ENCODE data around the gene PHEX. TPM values are rescaled to one million over a fixed set of nuclear protein-coding genes. Genes with fewer than 3 reads are reported as not detected.

Gene PHEX
- total RNA-seq, 1 experiment from 2014 or later: 0.27 TPM

GRCh38 chrX:22164770-22165388 lies 132.8 kb downstream of the PHEX start:
- no peak overlapping the region for H3K4me3 ChIP-seq (replicated peaks in 1 of 2; ENCODE audit: low read depth in 1 of 2, low read length in 2 of 2)
- TF ChIP-seq SP1 (IDR thresholded peaks at IDR 0.05; ENCODE audit: low read depth) (no peak), TCF7L2 (IDR thresholded peaks at IDR 0.05; ENCODE audit: borderline replicate concordance, extremely low read depth, insufficient read depth, insufficient read length) (no peak), ZNF274 (IDR thresholded peaks at IDR 0.05; ENCODE audit: low read depth, low read length) (no peak), CEBPB (IDR thresholded peaks at IDR 0.05; ENCODE audit: low read depth) (no peak), EGR1 (IDR thresholded peaks at IDR 0.05; ENCODE audit: low read depth) (no peak), EZH2phosphoT487 (IDR thresholded peaks at IDR 0.05; ENCODE audit: borderline replicate concordance) (no peak), FOSL1 (IDR thresholded peaks at IDR 0.05; ENCODE audit: low read depth) (no peak), POLR2A (IDR thresholded peaks at IDR 0.05; ENCODE audit: borderline replicate concordance, extremely low read depth, insufficient read depth, insufficient read length) (no peak), JUND (IDR thresholded peaks at IDR 0.05) (no peak), ATF3 (IDR thresholded peaks at IDR 0.05) (no peak), ZFX (IDR thresholded peaks at IDR 0.05) (no peak), ELF1 (IDR thresholded peaks at IDR 0.05; ENCODE audit: borderline replicate concordance, low read depth) (no peak), SRF (IDR thresholded peaks at IDR 0.05; ENCODE audit: low read depth) (no peak), CBX3 (IDR thresholded peaks at IDR 0.05; ENCODE audit: low read depth) (no peak), CTCF (IDR thresholded peaks at IDR 0.05 in 2 of 3, conservative IDR thresholded peaks at IDR 0.05 in 1 of 3; ENCODE audit: borderline replicate concordance in 1 of 3, insufficient read depth in 1 of 3, low read depth in 2 of 3, low read length in 2 of 3) (no peak), EZH2 (IDR thresholded peaks at IDR 0.05) (no peak), YY1 (IDR thresholded peaks at IDR 0.05; ENCODE audit: extremely low read depth, insufficient replicate concordance, low read depth, low read length) (no peak), REST (IDR thresholded peaks at IDR 0.05; ENCODE audit: low read depth) (no peak), SIN3A (IDR thresholded peaks at IDR 0.05; ENCODE audit: low read depth) (no peak), POLR2AphosphoS5 (IDR thresholded peaks at IDR 0.05; ENCODE audit: low read depth, low read length) (no peak)
- DNase-seq (ENCODE audit: low read depth, low spot score) (no peak), ATAC-seq (no peak)
- H3K9me3 ChIP-seq (ENCODE audit: control insufficient read depth in 1 of 2, insufficient read depth in 1 of 2, low read depth in 1 of 2, low read length in 2 of 2): no peaks in the 10 kb centered on the region
- BruUV-seq (replicated peaks): no TSS peak
- peaks cover 0 to 5% of the 10 kb centered on the region in 2 experiments; a peak in 1 of 4 replicates for H3K4me1 ChIP-seq (ENCODE audit: control insufficient read depth in 1 of 2, insufficient read depth in 2 of 2, low read length in 2 of 2)
- H3K9ac ChIP-seq (ENCODE audit: low read length): no peak overlapping the region
- no peaks in the 10 kb centered on the region for H3K9me2 ChIP-seq (ENCODE audit: insufficient read depth)
- no peak overlapping the region for H2AFZ ChIP-seq (ENCODE audit: low read depth, low read length, poor library complexity, severe bottlenecking)
- no peak overlapping the region for H3K4me2 ChIP-seq (ENCODE audit: low read length)
- intact Hi-C loops (cut with micrococcal nuclease): no loop called here
- no peaks in the 10 kb centered on the region for H3K79me2 ChIP-seq (ENCODE audit: insufficient read depth, low read length)
- ChIA-PET RAD21 (ENCODE audit: low non-redundant PET in 1 of 2, low total read pairs in 2 of 2, uncharacterized antibody in 2 of 2, unreplicated experiment in 2 of 2) (no interaction called here), POLR2A (no interaction called here), CTCF (no interaction called here)
- H4K20me1 ChIP-seq (ENCODE audit: insufficient read depth): no peaks in the 10 kb centered on the region
- no peaks in the 10 kb centered on the region for H3K36me3 ChIP-seq (ENCODE audit: control insufficient read depth in 1 of 2, insufficient read depth in 2 of 2, low read length in 2 of 2)
- H3K27ac ChIP-seq (ENCODE audit: low read depth, low read length): no peak overlapping the region
- no peaks in the 10 kb centered on the region for H3K27me3 ChIP-seq (ENCODE audit: insufficient read depth, low read length)

Measured in HCT116 (cell line).